Inferior parietal cortex (tissue), 1 donor: ENCODE measurements around the gene KIRREL3.
"Not testable (repeated sequence)": the region's sequence is repeated elsewhere in the genome, so short reads cannot be mapped to it uniquely, and the experiment has no call there.

ENCODE experiments used
- DNase-seq: peaks from one replicate; pipeline ENCODE4 v3.0.0-alpha.2; 2016; ENCODE audit errors: extremely low spot score

KIRREL3 gene

DNA sequence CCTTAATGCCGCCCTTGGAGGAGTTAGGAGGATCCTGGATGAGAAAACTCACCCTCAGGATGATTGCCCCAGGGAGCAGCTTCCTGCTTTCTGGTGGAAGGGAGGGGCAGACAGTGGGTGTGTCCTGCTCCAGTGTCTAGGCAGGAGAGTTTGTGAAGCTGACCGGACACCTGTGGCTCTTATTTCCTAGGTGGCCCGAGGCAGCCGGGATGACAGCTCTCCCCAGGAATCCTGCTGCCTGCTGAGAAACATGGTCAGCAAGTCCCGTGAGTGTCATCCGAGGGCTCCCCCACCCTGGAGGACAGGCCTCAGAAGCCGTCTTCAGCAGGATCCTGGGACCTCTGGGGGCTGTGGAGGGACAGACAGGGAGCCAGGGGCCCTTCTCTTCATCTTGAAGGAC, 594.7 kb downstream of the KIRREL3 start:
- DNase-seq = no peak

DNA sequence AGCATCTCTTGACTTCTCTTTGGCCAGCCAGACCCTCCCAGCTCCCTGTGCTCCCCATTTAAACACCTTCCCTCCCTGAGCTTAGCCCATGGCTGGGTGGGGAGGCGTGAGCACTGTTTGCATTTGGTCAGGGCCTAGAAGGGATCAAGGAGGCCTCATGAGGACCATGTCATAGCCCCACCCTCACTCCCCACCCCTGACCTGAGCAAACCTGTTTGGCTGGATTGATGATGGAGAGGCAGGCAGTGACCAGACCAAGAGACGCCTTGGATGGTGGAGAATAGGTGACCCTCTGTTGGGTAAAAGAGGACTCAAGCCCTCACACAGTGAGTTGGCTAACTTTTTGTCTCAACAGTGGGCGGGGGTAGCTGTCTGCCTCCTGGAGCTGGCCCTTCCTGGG, 595.2 kb downstream of the KIRREL3 start:
- no peak for DNase-seq

DNA sequence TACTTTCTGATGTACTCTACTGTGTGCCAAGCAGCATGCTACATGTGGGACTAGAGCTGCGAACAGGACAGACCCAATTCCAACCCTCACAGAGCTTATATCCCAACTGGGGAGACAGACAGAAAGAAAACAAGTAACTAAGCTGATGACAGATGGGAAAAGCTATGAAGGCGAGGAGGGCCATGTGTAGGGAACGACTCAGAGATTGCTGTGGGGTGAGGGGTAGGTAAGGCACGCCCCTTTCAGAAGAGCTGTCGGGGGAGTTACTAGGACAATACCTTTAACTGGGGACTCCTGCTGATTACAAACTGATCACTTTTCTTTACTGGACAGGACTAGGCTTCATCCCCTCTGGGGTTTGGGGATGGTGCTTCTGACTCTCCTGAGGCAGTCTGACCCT, 596.2 kb downstream of the KIRREL3 start:
- DNase-seq = no peak

DNA sequence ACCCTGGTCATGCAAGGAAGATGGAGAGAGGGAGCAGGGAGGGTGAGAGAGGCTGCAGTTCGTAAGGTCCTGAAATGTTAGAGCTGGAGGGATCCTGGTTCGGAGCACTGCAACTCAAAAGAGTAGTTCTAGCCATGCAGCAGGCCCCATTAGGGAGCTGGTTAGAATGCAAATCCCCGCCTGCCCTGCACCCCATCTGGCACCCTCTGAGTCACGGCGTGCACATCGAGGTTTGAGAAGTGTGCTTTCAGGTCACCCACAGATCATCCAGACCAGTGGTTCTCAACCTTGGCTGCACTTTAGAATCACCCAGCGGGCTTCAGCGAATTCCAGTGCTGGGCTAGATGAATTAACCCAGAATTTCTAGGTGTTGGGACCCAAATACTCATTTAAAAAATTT, 596.9 kb downstream of the KIRREL3 start:
- DNase-seq = no peak

DNA sequence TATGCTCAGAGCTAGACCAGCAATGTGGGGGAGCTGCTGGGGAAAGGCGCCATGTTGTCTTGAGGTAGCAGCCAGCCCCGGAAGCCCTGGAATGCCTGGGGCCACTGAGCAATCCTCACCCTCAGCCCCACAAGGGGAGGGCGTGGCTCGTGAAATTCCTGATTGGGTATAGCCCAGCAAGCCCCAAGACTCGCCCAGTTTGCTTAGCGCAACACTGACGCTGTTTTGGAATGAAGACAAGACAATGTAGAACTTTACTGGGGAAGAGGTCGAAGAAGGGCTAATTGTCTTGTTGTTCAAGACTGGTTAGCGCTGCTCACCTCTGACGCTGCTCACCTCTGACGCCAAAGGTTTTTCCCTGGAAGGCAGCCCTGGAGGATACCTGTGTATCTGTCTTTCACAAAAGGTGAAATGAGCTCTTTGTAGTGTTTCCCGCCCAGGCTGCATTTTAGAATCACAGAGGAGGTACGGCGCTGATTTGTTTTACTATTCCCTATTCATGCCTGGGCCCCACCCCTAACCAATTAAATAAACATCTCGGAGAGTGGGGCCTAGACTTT, 597.5 kb downstream of the KIRREL3 start:
- no peak for DNase-seq

DNA sequence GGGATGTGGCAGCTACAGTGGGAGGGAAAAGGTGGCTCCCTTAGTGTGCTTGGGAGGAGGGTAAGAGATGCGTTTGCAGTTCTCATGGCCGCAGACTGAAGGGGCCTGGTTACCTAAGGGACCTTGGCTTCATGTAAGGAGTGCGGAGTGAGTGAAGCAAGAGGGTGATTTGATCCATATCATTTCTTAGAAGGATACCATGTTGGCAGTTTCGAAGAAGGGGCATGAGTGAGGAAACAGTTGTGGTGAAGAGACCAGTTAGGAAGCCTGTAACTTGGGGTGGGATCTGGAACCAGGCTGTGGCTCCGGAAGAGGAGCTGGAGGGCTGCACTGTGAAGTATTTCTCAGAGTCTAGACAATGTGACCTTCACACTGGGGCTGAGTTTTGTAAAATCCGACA, 600.1 kb downstream of the KIRREL3 start:
- no peak for DNase-seq

DNA sequence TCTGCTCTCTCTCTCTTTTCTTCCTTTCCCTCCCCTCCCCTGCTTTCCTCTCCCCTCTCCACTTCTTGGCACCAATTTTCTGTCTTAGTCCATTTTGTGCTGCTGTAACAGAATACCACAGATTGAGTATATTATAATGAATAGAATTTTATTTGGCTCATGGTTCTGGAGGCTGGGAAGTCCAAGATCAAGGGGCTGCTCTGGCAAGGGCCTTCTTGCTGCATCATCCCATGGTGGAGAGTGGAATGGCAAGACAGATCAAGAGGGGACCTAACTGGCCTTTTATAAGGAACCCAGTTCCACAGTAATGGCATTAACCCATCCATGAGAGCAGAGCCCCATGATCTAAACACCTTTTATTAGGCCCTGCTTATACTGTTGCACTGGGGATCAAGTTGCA, 600.6 kb downstream of the KIRREL3 start:
- no peak for DNase-seq

DNA sequence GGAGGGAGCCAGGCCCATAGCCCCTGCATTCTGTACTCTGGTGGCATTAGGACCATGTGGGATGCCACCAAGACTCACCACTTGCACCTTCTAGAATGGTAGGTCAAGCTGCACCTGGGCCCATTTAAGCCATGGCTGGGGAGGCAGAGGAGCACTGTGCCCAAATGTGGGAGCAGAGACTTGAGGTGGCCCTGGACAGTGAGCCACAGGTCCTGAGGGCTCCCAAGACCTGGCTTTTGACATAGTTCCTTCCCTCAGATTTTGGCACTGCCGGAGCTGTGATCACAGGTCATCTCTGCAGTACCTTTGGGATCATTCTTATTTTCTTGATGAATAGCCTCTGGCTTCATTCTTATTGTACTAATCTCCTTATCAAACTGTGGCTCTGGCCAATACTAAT, 601.8 kb downstream of the KIRREL3 start:
- DNase-seq = no peak

DNA sequence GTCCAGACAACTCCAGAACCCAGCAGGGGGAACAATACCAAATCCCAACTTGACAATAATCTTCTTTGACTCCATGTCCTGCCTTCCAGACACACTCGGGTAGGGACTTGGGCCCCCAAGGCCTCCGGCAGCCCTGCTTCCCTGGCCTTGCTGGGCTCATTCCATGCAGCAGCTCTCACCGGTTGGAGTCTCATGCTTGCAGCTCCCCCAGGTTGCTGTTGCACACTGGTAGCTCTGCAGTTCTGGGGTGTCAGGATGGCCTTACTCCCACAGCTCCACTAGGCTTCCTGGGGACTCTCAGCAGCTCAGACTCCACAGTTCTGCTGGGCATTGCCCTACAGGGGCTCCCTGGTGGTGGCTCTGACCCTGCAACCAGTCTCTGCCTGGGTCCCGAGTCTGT, 602.3 kb downstream of the KIRREL3 start:
- no peak for DNase-seq

DNA sequence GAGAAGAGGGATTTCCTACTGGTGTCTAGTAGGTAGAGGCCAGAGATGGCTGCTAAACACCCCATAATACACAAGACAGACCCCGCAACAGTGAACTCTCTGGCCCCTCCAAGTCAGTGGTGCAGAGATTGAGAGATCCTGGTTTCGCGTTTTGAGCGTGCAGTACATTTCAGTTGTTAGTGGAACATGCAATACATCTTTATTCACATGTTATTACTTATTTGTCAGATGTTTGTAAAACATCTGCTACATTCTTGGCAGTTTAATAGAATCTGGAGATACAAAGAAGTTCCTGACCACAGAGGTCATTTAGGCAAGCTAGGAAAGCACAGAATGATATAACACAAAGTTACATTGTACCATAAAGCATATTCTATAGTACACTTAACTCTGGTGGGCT, 603.6 kb downstream of the KIRREL3 start:
- no peak for DNase-seq

DNA sequence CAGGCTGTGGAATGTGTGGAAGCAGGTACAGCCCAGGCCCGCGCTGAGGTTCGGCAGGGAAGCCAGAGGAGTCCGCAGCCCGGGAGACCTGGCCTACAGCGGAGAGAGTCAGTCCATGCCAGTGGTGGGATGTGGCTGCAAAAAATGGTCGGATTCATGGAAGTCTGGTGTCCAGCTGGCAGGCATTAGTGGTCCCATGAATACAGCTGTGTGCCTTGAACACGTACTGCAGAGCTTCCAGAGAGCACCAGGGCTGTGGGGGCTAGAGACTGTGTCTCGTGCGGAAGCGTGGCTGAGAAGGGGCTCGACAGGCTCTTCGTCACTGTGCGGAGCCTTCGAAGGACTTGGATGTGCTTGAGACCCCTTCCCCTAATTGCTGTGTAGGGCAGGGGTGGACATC, 604.3 kb downstream of the KIRREL3 start:
- not testable (repeated sequence) for DNase-seq

DNA sequence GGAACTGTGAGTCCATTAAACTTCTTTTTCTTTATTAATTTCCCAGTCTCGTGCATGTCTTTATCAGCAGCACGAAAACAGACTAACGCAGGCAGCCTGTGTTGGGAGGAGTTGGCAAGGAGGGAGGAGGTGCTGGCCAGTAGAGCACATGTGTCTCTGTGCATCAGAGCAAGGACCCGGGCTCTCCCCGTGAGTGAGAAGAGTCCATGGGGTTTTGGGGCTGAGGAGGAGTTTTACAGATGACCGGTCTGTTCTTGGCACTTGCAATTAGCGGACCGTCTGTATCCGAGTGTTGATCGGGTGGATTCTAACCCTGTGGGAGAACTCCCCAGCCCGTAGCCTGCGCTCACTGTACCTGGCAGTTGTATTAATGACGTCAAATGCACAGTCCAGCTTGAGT, 604.8 kb downstream of the KIRREL3 start:
- DNase-seq = not testable (repeated sequence)

DNA sequence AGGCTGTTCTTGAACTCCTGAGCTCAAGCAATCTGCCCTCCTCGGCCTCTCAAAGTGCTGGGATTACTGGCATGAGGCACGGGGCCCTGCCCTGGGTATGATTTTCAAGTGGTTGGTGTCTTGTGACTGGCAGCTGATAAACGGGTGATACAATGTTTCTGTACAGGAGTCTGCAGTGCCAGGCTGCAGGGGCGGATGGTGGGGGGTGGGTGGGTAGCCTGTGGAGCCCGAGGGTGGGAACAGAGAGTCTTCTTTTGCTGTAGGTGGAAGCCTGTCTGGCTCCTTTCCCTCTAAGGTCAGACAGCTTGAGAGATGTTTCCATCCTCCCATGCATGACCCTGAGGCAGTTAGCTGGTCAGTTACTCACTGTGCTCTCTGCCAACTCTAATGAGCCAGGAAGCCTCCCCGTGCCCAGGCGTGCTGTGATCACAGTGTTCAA, 605.9 kb downstream of the KIRREL3 start:
- not testable (repeated sequence) for DNase-seq

DNA sequence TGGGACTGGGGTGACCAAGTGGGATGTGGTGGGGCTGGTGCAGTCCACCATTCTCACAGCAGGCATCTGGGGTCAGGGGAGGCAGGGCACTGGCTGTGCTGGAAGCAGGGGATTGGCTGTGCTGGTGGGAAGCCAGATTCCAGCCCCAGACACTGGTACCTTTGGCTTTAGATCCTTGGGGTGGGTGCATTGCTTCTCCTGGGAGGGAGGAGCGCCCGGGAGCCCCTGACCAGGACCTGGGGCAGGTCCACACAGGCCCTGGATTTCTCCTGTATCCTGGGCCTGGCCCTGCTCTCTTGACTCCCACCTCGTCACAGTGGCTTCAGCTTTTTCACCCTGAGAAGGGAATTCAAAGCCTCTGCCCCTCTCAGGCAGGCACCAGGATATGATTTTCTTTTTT, 606.5 kb downstream of the KIRREL3 start:
- no peak for DNase-seq

DNA sequence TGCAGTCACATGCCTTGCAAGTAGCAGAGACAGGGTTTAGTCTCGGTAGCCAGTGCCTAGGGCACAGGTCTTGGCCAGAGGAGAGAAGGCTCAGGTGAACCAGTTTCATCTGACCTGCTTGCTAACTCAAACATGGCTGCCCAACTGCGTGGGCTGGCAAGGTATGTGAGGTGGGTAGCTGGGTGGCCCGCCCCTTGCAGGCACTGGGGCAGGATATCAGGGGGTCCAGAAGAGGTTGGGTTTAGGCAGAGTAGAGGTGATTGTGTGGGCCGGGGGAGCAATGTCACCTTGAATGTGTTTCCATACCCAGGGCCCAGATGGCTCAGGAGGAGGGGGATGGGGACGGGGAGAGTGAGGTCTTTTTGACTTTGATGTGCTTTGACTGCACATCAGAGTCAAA, 607.4 kb downstream of the KIRREL3 start:
- no peak for DNase-seq

DNA sequence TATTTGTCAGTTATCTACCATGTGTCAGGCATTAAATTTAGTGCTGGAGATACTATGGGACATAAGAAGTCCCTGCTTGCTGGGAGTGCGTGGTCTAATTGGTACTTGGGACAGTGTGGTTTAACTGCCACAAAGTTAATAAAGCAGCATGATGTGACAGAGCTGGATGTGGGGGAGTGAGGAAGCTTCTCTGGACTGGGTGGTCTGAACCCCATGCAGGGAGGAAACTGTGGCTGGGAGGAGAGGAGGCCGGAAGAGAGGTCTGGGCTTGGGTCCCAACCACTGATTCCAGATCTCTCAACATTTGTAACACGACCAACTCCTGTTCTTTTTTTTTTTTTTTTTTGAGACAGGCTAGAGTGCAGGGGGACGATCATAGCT, 607.9 kb downstream of the KIRREL3 start:
- no peak for DNase-seq

DNA sequence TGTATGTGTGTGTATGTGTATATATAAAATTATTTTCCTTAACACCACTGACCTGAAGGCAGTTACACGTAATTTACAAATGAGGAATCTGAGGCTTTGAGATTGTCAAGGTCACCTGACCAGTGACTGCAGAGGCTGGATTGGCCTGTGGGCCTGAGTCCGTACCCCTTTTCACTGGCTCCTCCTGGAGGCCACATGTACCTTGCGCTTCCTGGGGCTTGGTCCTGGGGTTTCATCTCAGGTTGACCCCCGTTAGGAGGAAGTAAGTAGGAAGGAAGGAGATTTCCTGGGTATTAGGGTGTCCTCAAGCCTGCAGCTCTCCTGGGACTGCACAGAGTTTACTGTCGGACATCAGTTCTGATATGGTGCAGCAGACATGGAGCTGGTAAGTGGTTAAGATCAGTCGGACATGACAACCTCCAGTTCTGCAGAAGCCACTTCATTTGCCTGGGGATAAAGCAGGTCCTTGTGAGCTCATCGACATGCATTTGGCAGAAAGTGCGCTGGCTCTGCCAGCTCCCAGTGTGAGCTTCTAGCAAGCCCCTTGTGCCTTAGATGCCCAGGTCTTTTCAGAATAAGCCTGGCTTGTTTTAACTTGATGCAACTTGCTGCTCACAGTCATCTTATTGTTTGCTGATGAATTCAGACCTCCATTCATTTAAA, 608.5 kb downstream of the KIRREL3 start:
- peak; percentile 47 for DNase-seq

DNA sequence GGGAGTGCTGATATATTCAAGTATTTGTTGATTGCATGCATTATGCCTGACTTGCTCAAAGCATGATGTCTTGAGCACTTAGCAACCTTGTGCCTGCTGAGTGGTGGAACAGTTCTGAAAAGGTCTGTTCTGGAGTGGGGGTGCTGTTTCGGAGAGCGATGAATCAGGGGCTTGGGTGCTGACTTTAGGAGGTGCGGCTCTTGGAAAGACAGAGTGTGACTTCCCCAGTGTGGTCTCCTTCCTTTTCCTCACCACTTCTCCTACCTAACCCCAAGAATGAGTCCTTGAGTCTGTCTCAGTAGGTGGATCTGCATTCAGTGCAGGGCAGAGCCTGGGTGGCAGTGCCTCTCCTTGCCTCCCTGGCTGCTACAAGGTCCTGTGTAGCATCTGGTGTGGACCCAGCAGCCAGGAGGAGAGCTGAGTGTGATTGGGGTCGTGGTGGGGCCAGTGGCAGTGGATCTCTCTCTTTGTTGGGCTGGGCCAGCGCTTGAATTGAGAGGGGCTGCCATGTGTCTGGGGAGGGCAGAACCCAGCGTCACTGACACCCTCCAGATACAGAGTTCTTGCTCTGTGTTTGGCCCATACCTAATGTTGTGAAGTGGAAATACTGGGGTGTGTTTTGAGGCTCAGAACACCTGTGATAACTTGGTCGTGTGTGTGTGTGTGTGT, 609.1 kb downstream of the KIRREL3 start:
- no peak for DNase-seq

DNA sequence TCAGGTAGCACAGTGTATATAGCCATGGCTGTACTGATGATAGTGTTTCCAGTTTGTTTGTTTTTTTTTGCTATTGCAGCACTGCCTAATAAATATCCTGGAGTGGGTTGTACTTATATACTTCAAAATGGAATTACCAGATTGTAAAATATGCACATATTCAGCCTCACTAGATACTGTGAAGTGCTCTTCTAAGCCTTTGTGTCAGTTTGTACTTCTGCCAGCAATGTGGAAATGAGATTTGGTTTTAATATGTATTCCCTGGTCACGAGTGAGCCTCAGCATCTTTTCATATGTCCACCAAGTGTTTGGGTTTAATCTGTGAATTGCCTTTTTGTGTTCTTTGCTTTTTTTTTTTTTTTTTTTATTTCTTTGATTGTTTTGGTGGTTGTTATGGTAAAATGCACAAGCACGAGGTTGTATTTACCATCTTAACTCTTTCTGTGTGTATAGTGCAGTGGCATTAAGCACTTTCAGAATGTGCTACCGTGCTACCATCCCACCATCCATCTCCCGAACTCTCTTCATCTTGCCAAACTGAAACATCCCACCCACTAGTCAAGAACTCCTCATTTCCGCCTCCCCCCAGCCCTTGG, 610.2 kb downstream of the KIRREL3 start:
- no peak for DNase-seq

DNA sequence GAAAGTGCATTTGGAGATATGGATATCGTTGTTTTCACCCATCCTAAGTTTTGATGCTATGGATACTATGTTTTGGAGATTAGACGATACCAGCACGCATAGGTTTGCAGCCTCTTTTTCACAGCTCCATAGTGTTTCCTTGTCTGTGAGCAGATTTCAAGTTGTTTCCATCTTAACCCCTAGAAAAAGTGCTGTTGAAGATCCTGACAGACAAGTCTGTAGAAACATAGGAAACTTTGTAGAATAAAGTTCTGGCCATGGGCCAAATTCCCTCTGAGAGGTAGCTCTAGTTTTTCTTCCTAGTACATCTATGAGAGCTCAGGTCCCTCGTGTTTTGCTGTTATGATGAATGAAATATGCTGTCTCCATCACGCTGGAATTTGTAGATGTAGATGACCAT, 612.7 kb downstream of the KIRREL3 start:
- DNase-seq = no peak

DNA sequence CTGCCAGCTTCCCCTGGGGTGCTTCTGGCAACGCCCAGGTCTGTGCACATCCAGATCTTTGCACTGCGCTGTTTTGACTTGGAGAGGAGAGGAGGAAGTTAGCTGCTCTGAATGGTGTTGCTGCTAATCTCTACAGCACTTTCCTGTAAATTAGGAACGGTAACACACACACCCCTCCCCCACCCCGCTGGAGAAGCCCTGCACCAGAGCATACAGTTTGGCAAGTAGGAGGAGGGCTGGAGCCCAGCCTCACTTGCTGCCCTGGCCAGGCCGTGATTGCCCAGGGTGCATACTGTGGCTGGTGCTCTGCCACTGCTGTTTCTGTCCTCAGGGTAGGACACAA, 613.9 kb downstream of the KIRREL3 start:
- DNase-seq = not testable (repeated sequence)

DNA sequence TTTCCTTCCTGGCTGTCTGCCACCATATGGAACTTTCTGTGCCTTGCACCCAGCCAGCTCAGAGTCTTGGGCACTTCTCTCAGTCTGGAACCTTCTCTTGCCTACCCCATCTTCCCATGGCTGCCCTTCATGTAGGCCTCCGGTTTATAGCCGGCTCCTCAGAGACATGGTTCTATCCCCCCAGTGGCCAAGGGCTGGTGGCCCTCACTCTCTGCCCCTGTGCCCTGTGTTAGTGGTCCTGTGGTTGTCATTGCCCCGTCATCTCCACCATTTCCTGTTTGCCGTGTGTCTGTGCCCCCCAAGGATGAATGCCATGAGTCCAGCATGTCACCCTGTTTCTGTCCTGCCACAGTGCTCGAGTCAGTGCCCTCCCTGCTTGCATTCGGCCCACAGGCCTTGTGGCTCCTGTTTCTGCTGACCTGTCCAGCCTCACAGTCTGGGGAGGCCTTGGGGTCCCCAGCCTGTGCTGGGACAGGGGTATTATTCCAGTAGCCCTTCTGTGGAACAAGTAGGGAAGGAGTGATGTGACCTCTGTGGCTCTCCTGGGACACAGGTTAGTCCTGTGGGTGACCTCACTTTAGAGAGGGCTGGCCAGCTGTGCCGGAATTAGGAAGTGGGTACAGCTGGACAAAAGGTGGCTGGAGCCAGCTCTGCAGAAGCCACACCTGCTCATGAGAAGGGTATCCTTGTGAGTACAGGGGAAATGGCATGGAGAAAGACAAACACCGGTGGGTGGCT, 614.4 kb downstream of the KIRREL3 start:
- DNase-seq = no peak
